K562 (cell line): ENCODE data around the gene KRTAP4-11. TPM values are rescaled to one million over a fixed set of nuclear protein-coding genes. Genes with fewer than 3 reads are reported as not detected.
"Not testable (repeated sequence)": the region's sequence is repeated elsewhere in the genome, so short reads cannot be mapped to it uniquely, and the experiment has no call there.

ENCODE experiments used
- ATAC-seq: fragments of 200-7000 bp; cut with Tn5 transposase; 3 replicates; pipeline ENCODE4 v1.9.1; 2020; ENCODE audit warnings: moderate library complexity
- BruUV-seq: library from RNA; stranded (reverse); fragments of 400-500 nt; replicated peaks from 2 replicates; lab custom pipeline; 2021; lab: Mats Ljungman, UMichigan
- CTCF ChIA-PET: fragments of 300-600 bp; formaldehyde crosslinking; extraction: SDS; loops from one replicate; lab custom pipeline; 2021; ENCODE audit warnings: low intra/inter-chr PET ratio; lab: Yijun Ruan, JAX
- POLR2A ChIA-PET: fragments of 300-600, 350-650 bp; sonication (Branson Sonifier 250); formaldehyde crosslinking; extraction: SDS; loops from one replicate; lab custom pipeline; 2021; ENCODE audit warnings: antibody characterized with exemption, inconsistent platforms; lab: Yijun Ruan, JAX
- DNase-seq, 4 experiments: peaks; one replicate each; pipeline versions ENCODE4 v3.0.0 to v3.0.0-alpha.2; 2011 to 2018; ENCODE audit warnings: low spot score in 3 of 4, mixed read lengths in 3 of 4; ENCODE audit errors: extremely low read depth in 1 of 4
- FAIRE-seq: peaks from 2 replicates; lab custom pipeline; 2011; peaks lifted over from hg19 to GRCh38; lab: Jason Lieb, UNC
- H2AFZ ChIP-seq: 2 replicates; pipeline ENCODE4 v1.6.0; 2011; ENCODE audit warnings: low read depth, low read length, control low read depth, inconsistent platforms
- H3K27ac ChIP-seq: fragments of 200-600 bp; 3 replicates; pipeline ENCODE4 v1.8.0; 2011; ENCODE audit warnings: low read depth, mild to moderate bottlenecking, control low read depth, inconsistent platforms, low read length, moderate library complexity, mixed read lengths; ENCODE audit errors: extremely low read depth
- H3K27me3 ChIP-seq, 2 experiments: fragments of 300-600 bp in 1 of 2; 2 replicates in 1 of 2; 3 replicates in 1 of 2; pipeline versions ENCODE4 v1.6.0 to v1.8.0; 2011; ENCODE audit warnings: inconsistent platforms in 2 of 2, low read length in 2 of 2, mild to moderate bottlenecking in 1 of 2, mixed read lengths in 1 of 2, moderate library complexity in 1 of 2; ENCODE audit not compliant: control insufficient read depth in 2 of 2, insufficient read depth in 2 of 2
- H3K36me3 ChIP-seq: fragments of 300-600 bp; 3 replicates; pipeline ENCODE4 v1.8.0; 2011; ENCODE audit warnings: mild to moderate bottlenecking, low read length, inconsistent platforms; ENCODE audit not compliant: control insufficient read depth, insufficient read depth
- H3K4me1 ChIP-seq, 2 experiments: fragments of 200-600 bp in 1 of 2; replicated peaks in 1 of 2; 2 replicates in 1 of 2; 3 replicates in 1 of 2; pipeline versions ENCODE4 v1.5.1 to v1.8.0; 2011; ENCODE audit warnings: inconsistent platforms in 2 of 2, low read length in 2 of 2, mild to moderate bottlenecking in 1 of 2, mixed read lengths in 1 of 2, moderate library complexity in 1 of 2; ENCODE audit not compliant: control insufficient read depth in 2 of 2, insufficient read depth in 2 of 2
- H3K4me2 ChIP-seq: 2 replicates; pipeline ENCODE4 v1.6.1; 2011; ENCODE audit warnings: low read length, control low read depth, inconsistent platforms, mixed read lengths; ENCODE audit not compliant: insufficient read depth
- H3K4me3 ChIP-seq: fragments of 200-600 bp; sonication (generic), shearing (Covaris generic); 2 replicates; pipeline ENCODE4 v1.5.1; 2016; ENCODE audit warnings: control low read depth, inconsistent platforms
- H3K79me2 ChIP-seq: fragments of 200-600 bp; 3 replicates; pipeline ENCODE4 v1.8.0; 2011; ENCODE audit warnings: low read length, inconsistent platforms; ENCODE audit not compliant: control insufficient read depth, insufficient read depth
- H3K9ac ChIP-seq, 2 experiments: 2 replicates each; pipeline versions ENCODE4 v1.6.0 to v1.6.1; 2011; ENCODE audit warnings: low read depth in 2 of 2, low read length in 2 of 2, control low read depth in 1 of 2, inconsistent platforms in 1 of 2, mild to moderate bottlenecking in 1 of 2, mixed read lengths in 1 of 2; ENCODE audit not compliant: insufficient read depth in 1 of 2
- H3K9me1 ChIP-seq: one replicate; pipeline ENCODE4 v1.6.0; 2011; ENCODE audit warnings: inconsistent platforms, mild to moderate bottlenecking, low read length, moderate library complexity; ENCODE audit not compliant: control insufficient read depth, insufficient read depth
- H3K9me3 ChIP-seq: replicated peaks from 2 replicates; pipeline ENCODE4 v1.5.1; 2011; ENCODE audit warnings: low read depth, low read length, inconsistent platforms; ENCODE audit not compliant: control insufficient read depth, insufficient read depth
- H4K20me1 ChIP-seq: replicated peaks from 2 replicates; pipeline ENCODE4 v1.6.1; 2011; ENCODE audit warnings: low read length, inconsistent platforms, mixed read lengths; ENCODE audit not compliant: control insufficient read depth, insufficient read depth
- WGBS: fragments of 100-300 bp; shearing (Covaris generic); methylation state at CpG from one replicate; pipeline ENCODE4 v1.1.6; 2016; ENCODE audit warnings: low coverage, mixed read lengths; ENCODE audit not compliant: insufficient coverage; ENCODE audit errors: missing lambda C conversion rate; 5-methylcytosine and 5-hydroxymethylcytosine counted together
- in situ Hi-C: fragments of 300-500 bp; cut with MboI; formaldehyde crosslinking; loops from 4 replicates; pipeline ENCODE4 v1.15.0; 2018; ENCODE audit warnings: inconsistent platforms, mixed read lengths
- intact Hi-C: fragments of 100-400 bp; cut with micrococcal nuclease; formaldehyde crosslinking; loops from 2 replicates; pipeline ENCODE4 v1.14.2; 2022
- polyA plus RNA-seq, 8 experiments: library from polyadenylated mRNA; depleted of rRNA in 4 of 8; stranded (reverse) in 5 of 8; unstranded in 3 of 8; fragments of >200 nt; fragmentation: Nextera tagmentation in 2 of 8; fragmentation: Illumina TruSeq in 1 of 8; extraction: Ambion mirVana in 2 of 8; extraction: Trizol in 1 of 8; gene quantifications; 2 replicates each; pipeline versions ENCODE4 v1.2.1 to v1.2.3, GENCODE V29; 2011 to 2014; ENCODE audit warnings: inconsistent platforms in 1 of 8, missing spikeins in 1 of 8
- total RNA-seq, 7 experiments: library from RNA; depleted of rRNA in 6 of 7; stranded (reverse); fragments of >200 nt in 6 of 7; fragmentation: Illumina TruSeq in 2 of 7; extraction: Trizol in 2 of 7; gene quantifications; 2 replicates each; pipeline versions ENCODE4 v1.2.1 to v1.2.3, GENCODE V29; 2011 to 2021; ENCODE audit warnings: low replicate concordance in 1 of 7

KRTAP4-11 gene
- total and polyA plus RNA-seq, 9 of the 15 experiments (the other 6 are each of a cell fraction or from before 2014, with no cell fraction given) = not detected

GRCh38 chr17:41088760-41089352, 29.3 kb downstream of the KRTAP4-11 start:
- POLR2A ChIA-PET, H3K4me1 ChIP-seq, H3K4me2 ChIP-seq, H3K79me2 ChIP-seq, H3K4me3 ChIP-seq, ATAC-seq, DNase-seq, BruUV-seq, FAIRE-seq, H3K9me1 ChIP-seq, H4K20me1 ChIP-seq, H3K9me3 ChIP-seq, H3K27me3 ChIP-seq, H3K27ac ChIP-seq, H2AFZ ChIP-seq, intact Hi-C loops, CTCF ChIA-PET, H3K36me3 ChIP-seq, H3K9ac ChIP-seq, in situ Hi-C loops: not testable (repeated sequence)
- WGBS = 0% methylated on average over 4 of the region's 4 CpGs

GRCh38 chr17:41084100-41084856, 33.9 kb downstream of the KRTAP4-11 start, which contains the start of gene KRTAP4-7:
TSS of gene KRTAP4-7 (plus strand) at chr17:41084150. CDS start at chr17:41084207, 57 bp downstream.
- intact Hi-C loops, CTCF ChIA-PET, H3K27me3 ChIP-seq, H3K9ac ChIP-seq, H2AFZ ChIP-seq, POLR2A ChIA-PET, H3K9me3 ChIP-seq, H3K4me1 ChIP-seq, H3K36me3 ChIP-seq, BruUV-seq, FAIRE-seq, H3K4me3 ChIP-seq, ATAC-seq, H3K4me2 ChIP-seq, DNase-seq, H4K20me1 ChIP-seq, in situ Hi-C loops, H3K9me1 ChIP-seq, H3K27ac ChIP-seq, H3K79me2 ChIP-seq: not testable (repeated sequence)
- WGBS = 3% methylated on average over 9 of the region's 14 CpGs

GRCh38 chr17:41083427-41083826, 34.7 kb downstream of the KRTAP4-11 start:
- WGBS = 0% methylated on average over 2 of the region's 2 CpGs
- H3K36me3 ChIP-seq, H3K9me3 ChIP-seq, BruUV-seq, FAIRE-seq, H4K20me1 ChIP-seq, H3K4me1 ChIP-seq, ATAC-seq, H3K4me2 ChIP-seq, in situ Hi-C loops, H3K4me3 ChIP-seq, H2AFZ ChIP-seq, H3K9me1 ChIP-seq, DNase-seq, H3K27ac ChIP-seq, POLR2A ChIA-PET, H3K79me2 ChIP-seq, CTCF ChIA-PET, intact Hi-C loops, H3K27me3 ChIP-seq, H3K9ac ChIP-seq: not testable (repeated sequence)
